GM08714 (cell line): ENCODE data around the gene FRMD4B.

Experiments
- H3K4me3 ChIP-seq: fragments of 200-500 bp; sonication (Bioruptor generic); 2 replicates; pipeline ENCODE4 v1.5.1; 2014; ENCODE audit warnings: mild to moderate bottlenecking, low read length, inconsistent platforms
- ZNF274 ChIP-seq: IDR thresholded peaks from 2 replicates; pipeline ENCODE4 v1.6.1; 2012; ENCODE audit warnings: mild to moderate bottlenecking, low read depth, low read length

Gene FRMD4B

GRCh38 chr3:69214241-69214640 is 171.6 kb downstream of the FRMD4B start:
- no peak overlapping the region for H3K4me3 ChIP-seq
- TF ChIP-seq ZNF274: no peak

- no peak overlapping the region for H3K4me3 ChIP-seq
- TF ChIP-seq ZNF274: no peak
These were observed 173.3 kb downstream of the FRMD4B start for GRCh38 chr3:69212411-69213160.

GRCh38 chr3:69210068-69210730 is 175.7 kb downstream of the FRMD4B start:
- H3K4me3 ChIP-seq: no peak overlapping the region
- TF ChIP-seq ZNF274: no peak

- H3K4me3 ChIP-seq: no peak overlapping the region
- TF ChIP-seq ZNF274: no peak
These were observed 176.5 kb downstream of the FRMD4B start for GRCh38 chr3:69209413-69209812.

- no peak overlapping the region for H3K4me3 ChIP-seq
- TF ChIP-seq ZNF274: no peak
These were observed 178.9 kb downstream of the FRMD4B start for GRCh38 chr3:69207031-69207430.

GRCh38 chr3:69205385-69205784 is 180.5 kb downstream of the FRMD4B start:
- no peak overlapping the region for H3K4me3 ChIP-seq
- no peak for TF ChIP-seq ZNF274

- peak overlapping the region; percentile 16; the same call in 1 of the 2 replicates for H3K4me3 ChIP-seq
- no peak for TF ChIP-seq ZNF274
These were observed 181.5 kb downstream of the FRMD4B start for GRCh38 chr3:69204315-69204957.

GRCh38 chr3:69203631-69204314 is 182.1 kb downstream of the FRMD4B start:
- TF ChIP-seq ZNF274: no peak
- H3K4me3 ChIP-seq: peak overlapping the region; percentile 16; the same call in 1 of the 2 replicates

- no peak for TF ChIP-seq ZNF274
- H3K4me3 ChIP-seq: no peak overlapping the region
These were observed 184.2 kb downstream of the FRMD4B start for GRCh38 chr3:69201658-69202057.

- no peak for TF ChIP-seq ZNF274
- H3K4me3 ChIP-seq: peak overlapping the region; percentile 17; the same call in 1 of the 2 replicates
These were observed 185.4 kb downstream of the FRMD4B start for GRCh38 chr3:69200384-69201068.

GRCh38 chr3:69199942-69200341 is 185.9 kb downstream of the FRMD4B start:
- peak overlapping the region; percentile 17; the same call in 1 of the 2 replicates for H3K4me3 ChIP-seq
- no peak for TF ChIP-seq ZNF274

- no peak for TF ChIP-seq ZNF274
- no peak overlapping the region for H3K4me3 ChIP-seq
These were observed 187.9 kb downstream of the FRMD4B start for GRCh38 chr3:69197922-69198530.

- no peak for TF ChIP-seq ZNF274
These were observed 188.4 kb downstream of the FRMD4B start for GRCh38 chr3:69197455-69197854.

More at GRCh38 chr3:69197455-69197854, 188.4 kb downstream of the FRMD4B start:
- H3K4me3 ChIP-seq: no peak overlapping the region
